Activated naive CD4-positive, alpha-beta T cell treated with anti-CD3 and anti-CD28 coated beads, Interleukin-2, amount 10 ng/mL, durations not matched to agents 7 days and 5 days (primary cell): Measurements from ENCODE around the gene ALPL.

ENCODE experiments used
- CTCF ChIA-PET: fragments of 350-600 bp; sonication (Branson Sonifier 250); formaldehyde crosslinking; loops from one replicate; lab custom pipeline; 2021; ENCODE audit warnings: antibody characterized with exemption; lab: Charles Lee
- DNase-seq: peaks from one replicate; pipeline ENCODE4 v3.0.0-alpha.2; 2020
- H3K27ac Mint-ChIP-seq: one replicate; pipeline ENCODE4 v1.8.0; 2021; ENCODE audit warnings: mild to moderate bottlenecking, moderate library complexity, mixed read lengths
- H3K27me3 Mint-ChIP-seq: one replicate; pipeline ENCODE4 v1.8.0; 2021; ENCODE audit warnings: mild to moderate bottlenecking, mixed read lengths
- H3K36me3 Mint-ChIP-seq: one replicate; pipeline ENCODE4 v1.8.0; 2021; ENCODE audit warnings: mixed read lengths
- H3K4me1 Mint-ChIP-seq: one replicate; pipeline ENCODE4 v1.8.0; 2021; ENCODE audit warnings: mixed read lengths
- H3K4me3 Mint-ChIP-seq: one replicate; pipeline ENCODE4 v1.8.0; 2021; ENCODE audit warnings: mild to moderate bottlenecking, moderate library complexity, mixed read lengths
- H3K9me3 Mint-ChIP-seq: one replicate; pipeline ENCODE4 v1.8.0; 2021; ENCODE audit warnings: mixed read lengths

ALPL gene

DNA sequence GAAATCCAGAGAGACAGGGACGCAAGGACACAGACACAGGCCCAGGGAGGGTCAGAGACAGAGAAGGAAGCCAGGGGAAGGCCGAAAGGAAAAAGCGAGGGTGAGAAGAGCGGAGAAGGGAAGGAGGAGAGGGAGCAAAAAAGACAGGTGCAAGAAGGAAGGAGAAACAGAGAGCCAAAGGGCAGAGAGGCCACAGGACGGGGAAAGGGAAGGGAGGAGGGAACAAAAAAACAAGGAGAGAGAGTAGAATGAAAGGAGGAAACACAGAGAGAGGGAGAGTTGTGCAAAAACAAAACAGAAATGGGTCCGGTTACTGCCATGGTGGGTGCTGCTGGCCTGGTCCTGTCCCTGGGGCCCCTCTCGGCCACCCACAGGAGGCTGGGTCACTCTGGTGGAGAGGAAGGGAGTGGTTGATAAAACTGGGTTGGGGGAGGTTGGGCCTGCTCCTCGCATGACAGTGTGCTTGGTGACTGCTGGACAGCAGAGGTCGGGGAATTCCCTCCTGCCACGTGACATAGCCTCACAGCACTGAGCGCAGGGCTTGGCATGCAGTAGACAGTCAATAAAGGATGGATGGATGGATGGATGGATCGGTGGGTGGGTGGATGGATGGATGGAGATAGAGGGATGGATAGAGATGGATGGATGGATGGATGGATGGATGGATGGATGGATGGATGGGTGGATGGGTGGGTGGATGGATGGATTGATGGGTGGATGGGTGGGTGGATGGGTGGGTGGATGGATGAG, 95.2 kb downstream of the ALPL start:
- Mint-ChIP-seq H3K4me3 (no peak overlapping the region), H3K36me3 (no peaks in the 10 kb centered on the region), H3K4me1 (peaks cover 9% of the 10 kb centered on the region), H3K9me3 (no peaks in the 10 kb centered on the region), H3K27me3 (peaks cover 17% of the 10 kb centered on the region), H3K27ac (no peak overlapping the region)
- CTCF ChIA-PET = no interaction called here
- no peak for DNase-seq

DNA sequence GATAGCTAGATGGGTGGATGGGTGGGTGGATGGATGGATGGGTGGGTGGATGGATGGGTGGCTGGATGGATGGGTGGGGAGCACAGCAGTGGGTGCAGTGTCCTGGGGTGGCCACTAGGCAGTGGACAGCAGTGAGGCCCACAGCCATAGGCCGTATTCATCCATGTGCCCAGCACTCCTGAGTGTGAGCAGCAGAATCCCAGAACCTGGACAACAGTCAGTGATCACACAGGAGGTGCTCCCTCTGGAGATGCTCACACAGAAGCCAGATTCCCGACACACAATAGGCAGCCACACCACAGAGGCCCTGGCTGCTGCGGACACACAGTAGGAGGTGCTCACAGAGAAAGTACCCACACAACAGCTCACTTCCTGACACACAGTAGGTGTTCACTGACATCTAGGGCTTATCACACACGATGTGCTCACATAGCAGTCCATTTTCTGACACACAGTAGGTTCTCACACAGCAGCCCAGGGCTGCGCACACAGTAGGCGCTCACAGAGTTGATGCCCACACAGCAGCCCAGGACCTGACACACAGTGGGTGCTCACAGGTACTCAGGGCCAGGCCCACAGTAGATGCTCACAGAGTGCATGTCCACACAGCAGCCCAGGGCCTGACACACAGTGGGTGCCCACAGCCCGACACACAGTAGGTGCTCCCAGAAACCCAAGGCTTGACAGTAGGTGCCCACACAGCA, 95.9 kb downstream of the ALPL start:
- CTCF ChIA-PET = no interaction called here
- Mint-ChIP-seq H3K36me3 (no peaks in the 10 kb centered on the region), H3K4me1 (peaks cover 9% of the 10 kb centered on the region), H3K9me3 (no peaks in the 10 kb centered on the region), H3K27me3 (peaks cover 25% of the 10 kb centered on the region), H3K27ac (no peak overlapping the region), H3K4me3 (no peak overlapping the region)
- no peak for DNase-seq

DNA sequence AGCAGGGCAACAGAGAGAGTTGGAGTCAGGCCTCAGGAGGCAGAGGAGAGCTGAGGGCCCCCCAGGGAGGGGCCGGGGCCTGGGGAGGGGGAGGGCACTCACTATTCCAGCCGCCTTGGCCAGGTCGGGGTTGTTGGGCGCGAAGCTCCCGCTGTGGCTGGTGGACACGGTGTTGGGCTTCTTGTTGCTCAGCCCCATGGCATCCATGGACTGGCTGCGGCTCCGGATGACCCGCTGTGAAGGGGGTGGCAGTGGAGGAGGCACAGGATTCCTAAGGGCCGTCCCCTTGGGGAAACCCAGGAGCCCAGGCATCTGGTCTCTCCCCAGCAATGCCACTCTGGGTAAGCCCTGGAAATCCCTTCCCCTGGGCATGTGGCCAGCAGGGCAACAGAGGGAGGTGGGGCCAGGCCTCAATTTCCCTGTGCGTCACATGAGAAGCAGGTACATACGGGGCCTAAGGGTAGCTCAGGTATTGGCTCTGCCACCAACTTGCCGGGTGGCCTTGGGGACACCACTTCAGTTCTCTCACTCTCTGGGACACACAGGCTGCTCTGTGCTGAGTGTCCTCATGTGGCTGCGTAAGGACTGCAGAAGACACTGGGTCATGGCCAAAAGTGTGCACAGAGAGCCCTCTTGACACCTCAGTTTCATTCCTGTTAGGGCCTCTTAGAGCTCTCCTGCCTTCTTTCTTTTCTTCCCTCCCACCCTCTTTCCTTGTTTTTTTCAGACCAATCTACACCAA, 96.9 kb downstream of the ALPL start:
- Mint-ChIP-seq H3K4me1 (peaks cover 9% of the 10 kb centered on the region), H3K36me3 (no peaks in the 10 kb centered on the region), H3K4me3 (no peak overlapping the region), H3K9me3 (no peaks in the 10 kb centered on the region), H3K27me3 (peaks cover 25% of the 10 kb centered on the region), H3K27ac (no peak overlapping the region)
- CTCF ChIA-PET = no interaction called here
- DNase-seq = no peak

DNA sequence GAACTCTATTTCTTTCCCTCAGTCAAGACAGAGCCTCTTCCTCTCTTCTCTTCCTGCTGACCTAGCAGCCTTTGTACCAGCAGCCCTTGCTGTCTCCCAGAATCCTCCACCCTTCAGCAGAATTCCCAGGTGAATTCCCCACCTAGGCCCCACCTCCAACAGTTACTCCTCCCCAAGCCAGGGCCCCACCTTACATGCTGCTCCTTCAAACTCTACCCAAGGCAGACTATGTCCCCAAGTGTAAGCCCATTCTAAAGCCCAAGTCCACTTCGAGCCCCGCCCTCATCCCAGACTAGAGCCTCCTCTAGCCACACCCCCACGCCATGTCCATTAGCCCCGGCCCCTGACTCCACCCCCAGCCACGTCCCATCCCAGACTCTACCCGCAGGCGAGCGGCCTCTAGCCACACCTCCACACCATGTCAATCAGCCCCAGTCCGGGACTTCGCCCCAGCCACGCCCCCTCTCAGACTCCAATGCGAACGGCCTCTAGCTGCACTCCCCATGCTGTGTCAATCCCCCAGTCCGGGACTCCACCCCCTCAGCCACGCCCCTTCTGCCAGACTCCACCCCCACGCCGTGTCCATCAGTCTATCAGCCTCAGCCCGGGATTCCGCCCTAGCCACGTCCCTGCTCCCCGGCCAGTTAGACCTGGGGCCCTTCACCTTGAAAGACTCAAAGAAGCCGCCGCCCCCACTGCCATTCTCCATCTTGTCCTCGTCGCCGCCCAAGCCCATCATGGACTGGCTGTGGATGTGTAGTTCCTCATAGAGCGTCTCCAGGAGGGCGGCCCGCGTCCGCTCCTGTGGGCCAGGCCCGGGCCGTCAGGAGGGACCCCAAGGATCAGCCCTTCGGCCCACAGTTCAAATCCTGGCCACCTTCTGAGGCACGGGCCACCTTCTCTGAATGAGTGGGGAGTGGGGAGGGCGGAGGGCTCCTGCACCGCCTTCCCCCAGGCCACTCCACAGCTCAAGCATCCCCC, 98.6 kb downstream of the ALPL start:
- DNase-seq = peak; percentile 56
- peaks cover 9% of the 10 kb centered on the region for H3K4me1 Mint-ChIP-seq
- H3K9me3 Mint-ChIP-seq = no peaks in the 10 kb centered on the region
- no peak overlapping the region for H3K27ac Mint-ChIP-seq
- CTCF ChIA-PET = no interaction called here
- H3K27me3 Mint-ChIP-seq = peaks cover 25% of the 10 kb centered on the region
- no peak overlapping the region for H3K4me3 Mint-ChIP-seq
- H3K36me3 Mint-ChIP-seq = no peaks in the 10 kb centered on the region

DNA sequence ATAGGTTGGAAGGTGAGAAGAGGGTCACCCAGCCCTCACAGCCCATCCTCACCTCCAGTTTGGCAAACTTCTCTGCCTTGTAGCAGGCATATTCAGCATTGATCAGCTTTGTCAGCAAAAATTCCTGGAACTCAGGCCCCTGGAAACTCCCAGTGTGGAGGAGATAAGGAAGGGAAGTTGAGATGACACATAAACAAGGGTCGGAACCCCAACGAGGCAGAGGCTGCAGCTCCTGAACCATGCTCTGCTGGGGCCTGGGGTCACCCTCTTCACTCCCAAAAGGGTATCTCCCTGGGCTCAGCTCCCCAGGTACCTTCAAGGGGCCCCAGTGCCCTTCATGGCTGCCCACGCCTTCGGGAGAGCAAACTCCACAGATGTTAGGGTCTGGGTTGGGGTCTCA, 99.6 kb downstream of the ALPL start:
- Mint-ChIP-seq H3K27me3 (peaks cover 28% of the 10 kb centered on the region), H3K9me3 (no peaks in the 10 kb centered on the region), H3K4me3 (no peak overlapping the region), H3K27ac (no peak overlapping the region), H3K4me1 (peaks cover 9% of the 10 kb centered on the region), H3K36me3 (no peaks in the 10 kb centered on the region)
- DNase-seq = no peak
- CTCF ChIA-PET = no interaction called here

DNA sequence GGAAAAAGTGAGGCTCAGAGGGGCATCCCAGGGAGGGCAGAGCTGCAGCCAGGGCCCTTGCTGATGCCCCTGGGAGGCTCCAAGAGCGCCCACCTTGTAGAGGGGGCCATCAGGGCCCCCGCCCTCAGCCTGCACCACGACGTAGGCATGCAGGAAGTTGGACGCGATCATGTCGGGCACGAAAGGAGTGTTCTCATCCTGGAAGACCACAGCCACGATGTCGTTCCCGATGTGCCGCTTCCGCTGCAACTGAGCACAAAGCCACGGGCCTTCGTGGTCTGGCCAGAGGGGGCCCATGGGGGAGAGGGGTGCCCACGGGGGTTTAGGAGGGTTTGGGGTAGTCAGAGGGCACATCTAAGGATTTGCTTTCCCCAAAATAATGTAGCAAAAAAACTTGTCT, 100.8 kb downstream of the ALPL start:
- CTCF ChIA-PET = no interaction called here
- no peak for DNase-seq
- Mint-ChIP-seq H3K9me3 (no peaks in the 10 kb centered on the region), H3K36me3 (no peaks in the 10 kb centered on the region), H3K4me1 (peaks cover 9% of the 10 kb centered on the region), H3K27me3 (peaks cover 28% of the 10 kb centered on the region), H3K4me3 (no peak overlapping the region), H3K27ac (no peak overlapping the region)

DNA sequence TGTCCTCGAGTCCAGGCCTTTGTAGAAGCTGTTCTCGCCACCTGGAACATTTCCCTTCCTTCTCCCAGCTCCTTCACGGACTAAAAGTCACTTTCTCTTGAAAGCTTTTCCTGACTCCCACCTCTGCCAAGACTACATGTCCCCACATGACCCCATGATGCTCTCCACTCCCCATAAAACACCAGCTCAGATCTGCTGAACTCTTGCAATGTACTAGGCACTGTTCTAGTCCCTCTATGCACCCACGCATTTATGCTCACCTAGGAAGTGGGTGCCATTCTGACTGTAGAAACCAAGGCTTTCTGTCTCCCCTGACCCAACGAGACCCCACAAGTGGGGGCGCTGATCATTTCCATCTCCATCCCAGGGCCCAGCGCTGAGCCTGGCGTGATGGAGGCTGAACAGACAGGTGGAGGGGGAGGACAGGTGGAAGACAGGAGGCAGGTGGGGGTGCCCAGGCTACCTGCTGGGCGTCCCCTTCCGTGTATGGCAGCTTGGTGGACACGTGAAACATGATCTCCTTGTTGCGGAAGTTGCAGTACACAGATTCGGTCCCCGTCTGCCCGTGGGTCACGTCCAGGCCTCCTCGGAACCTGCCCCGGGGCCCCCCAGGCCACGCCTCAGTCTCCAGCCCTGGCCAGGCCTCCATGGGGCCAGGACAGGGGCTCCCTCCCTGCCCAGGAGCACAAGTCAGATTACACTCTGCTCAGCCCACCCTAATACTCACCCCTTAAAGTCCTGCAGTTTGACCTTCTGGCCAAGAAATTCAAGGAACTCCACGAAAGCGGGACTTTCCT, 102.0 kb downstream of the ALPL start:
- Mint-ChIP-seq H3K4me1 (peaks cover 9% of the 10 kb centered on the region), H3K4me3 (no peak overlapping the region), H3K36me3 (no peaks in the 10 kb centered on the region), H3K9me3 (no peaks in the 10 kb centered on the region), H3K27ac (no peak overlapping the region), H3K27me3 (peaks cover 28% of the 10 kb centered on the region)
- CTCF ChIA-PET = interaction anchor here (0.5 kb wide), 1 partner anchor 395 kb away, joined by 3 read pairs; no protein-coding TSS in a partner anchor
- DNase-seq = no peak

DNA sequence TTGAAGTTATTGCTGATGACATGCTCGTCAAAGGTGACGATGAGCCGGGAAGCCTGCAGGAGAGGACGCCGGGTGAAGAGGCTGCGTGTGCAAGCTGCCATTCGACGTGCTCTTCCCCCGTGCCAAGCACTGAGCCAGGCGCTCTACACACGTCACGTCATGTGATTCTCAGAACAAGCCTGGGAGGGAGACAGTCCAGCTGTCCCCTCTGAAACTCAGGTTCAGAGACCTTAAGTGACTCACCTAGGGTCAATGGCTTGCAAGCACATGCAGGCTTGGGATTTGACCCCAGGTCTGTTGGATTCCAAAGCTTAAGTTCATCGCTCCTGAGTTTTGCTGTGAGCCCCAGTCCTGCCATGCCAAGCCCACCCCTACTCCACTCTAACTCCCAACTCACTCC, 102.8 kb downstream of the ALPL start:
- H3K9me3 Mint-ChIP-seq = no peaks in the 10 kb centered on the region
- CTCF ChIA-PET = no interaction called here

DNA sequence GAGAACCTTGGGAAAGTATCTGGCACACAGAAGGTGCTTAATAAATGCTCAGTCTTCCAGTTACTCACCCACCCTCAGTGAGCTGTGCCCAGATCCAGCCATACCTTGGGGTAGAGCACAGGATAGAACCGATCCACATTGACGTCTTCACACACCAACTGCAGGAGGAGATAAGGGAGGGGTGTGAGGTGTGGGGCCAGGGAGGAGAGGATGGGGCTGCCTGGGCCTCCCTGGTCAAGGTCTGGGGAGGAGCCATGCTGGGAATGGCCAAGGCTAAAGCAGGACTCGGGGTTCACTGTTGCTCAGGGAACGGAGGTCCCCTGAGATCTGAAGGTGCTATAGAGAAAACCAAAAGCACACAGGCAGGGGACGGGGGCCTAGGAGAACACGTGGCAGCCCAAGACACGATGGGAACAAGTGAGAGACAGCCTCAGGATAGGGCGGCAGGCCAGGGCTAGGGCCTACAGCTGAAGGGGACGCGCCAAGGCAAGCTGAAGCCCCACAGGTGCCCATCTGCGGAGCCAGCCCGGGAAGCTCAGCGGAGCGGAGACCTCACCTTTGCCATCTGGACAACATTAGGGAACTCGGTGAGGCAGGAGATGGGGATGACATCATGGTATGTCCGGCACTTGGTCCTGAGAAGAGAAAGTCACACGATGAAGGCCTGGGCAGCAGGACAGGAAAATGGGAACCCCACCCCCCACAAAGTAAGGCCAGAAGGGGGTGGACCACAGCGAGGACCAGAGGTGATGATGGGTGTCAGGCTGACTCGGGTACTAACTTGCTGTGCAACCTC, 104.0 kb downstream of the ALPL start:
- Mint-ChIP-seq H3K9me3 (no peaks in the 10 kb centered on the region), H3K27ac (no peak overlapping the region), H3K4me3 (no peak overlapping the region), H3K36me3 (no peaks in the 10 kb centered on the region), H3K27me3 (peaks cover 27% of the 10 kb centered on the region), H3K4me1 (no peaks in the 10 kb centered on the region)
- DNase-seq = no peak
- CTCF ChIA-PET = no interaction called here

More for the DNA sequence above, 102.8 kb downstream of the ALPL start:
- Mint-ChIP-seq H3K27me3 (peaks cover 30% of the 10 kb centered on the region), H3K36me3 (no peaks in the 10 kb centered on the region), H3K27ac (no peak overlapping the region), H3K4me1 (peaks cover 9% of the 10 kb centered on the region), H3K4me3 (no peak overlapping the region)
- no peak for DNase-seq

DNA sequence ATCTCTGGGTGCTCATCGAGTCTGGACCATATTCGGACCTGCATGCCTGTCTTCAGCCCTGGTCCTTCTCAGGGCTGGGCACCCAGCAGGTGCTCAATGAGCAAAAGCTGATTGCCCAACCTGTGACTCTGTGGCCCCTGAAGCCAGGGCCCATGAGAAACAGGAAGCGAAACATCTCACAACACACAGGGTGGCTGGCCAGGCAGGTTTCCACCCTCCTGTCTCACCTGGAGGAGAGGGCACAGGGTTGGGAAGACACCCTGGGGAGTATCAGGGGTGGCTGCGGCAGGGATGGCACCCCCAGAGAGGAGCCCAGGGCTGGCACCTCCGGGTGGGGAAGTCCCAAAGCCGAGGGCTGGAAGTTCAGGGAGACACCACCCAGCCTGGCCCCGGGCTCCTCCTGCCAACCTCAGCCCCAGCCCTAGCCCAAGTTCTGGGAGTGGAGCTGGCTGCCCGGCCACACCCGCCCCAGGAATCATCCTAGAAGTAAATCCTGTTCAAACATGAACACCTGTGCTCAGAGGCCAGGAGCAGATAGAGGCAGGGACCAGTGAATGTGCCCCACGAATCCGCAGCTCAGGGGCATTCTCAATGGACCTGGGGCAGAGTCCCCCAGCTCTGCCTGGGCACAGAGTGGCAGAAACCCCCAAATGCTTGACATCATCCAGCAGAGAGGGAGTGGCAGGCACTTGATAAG, 105.3 kb downstream of the ALPL start:
- no peak for DNase-seq
- Mint-ChIP-seq H3K27ac (no peak overlapping the region), H3K36me3 (no peaks in the 10 kb centered on the region), H3K4me1 (no peaks in the 10 kb centered on the region), H3K4me3 (no peak overlapping the region), H3K27me3 (peaks cover 31% of the 10 kb centered on the region), H3K9me3 (no peaks in the 10 kb centered on the region)
- CTCF ChIA-PET = no interaction called here

DNA sequence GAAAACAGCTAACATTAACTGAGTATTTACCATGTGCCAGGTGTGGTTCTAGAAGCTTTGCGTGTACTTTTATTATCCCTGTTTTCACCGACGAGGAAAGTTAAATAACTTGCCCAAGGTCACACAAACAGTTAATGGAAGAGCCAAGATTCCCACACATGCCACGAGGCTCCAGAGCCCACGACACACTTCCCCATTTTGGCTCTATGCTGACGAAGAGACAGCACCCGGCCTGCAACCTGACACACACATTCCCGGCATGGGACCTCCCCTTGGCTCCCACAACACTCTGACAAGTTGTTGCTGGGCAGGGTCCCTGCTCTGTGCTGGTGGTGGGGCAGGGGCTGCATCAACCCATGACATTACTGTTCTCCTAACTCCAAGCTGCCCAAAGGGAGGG, 107.1 kb downstream of the ALPL start:
- Mint-ChIP-seq H3K36me3 (no peaks in the 10 kb centered on the region), H3K9me3 (no peaks in the 10 kb centered on the region), H3K27me3 (peaks cover 35% of the 10 kb centered on the region), H3K4me3 (no peak overlapping the region), H3K27ac (no peak overlapping the region), H3K4me1 (peaks cover under 1% of the 10 kb centered on the region)
- DNase-seq = no peak
- CTCF ChIA-PET = no interaction called here

DNA sequence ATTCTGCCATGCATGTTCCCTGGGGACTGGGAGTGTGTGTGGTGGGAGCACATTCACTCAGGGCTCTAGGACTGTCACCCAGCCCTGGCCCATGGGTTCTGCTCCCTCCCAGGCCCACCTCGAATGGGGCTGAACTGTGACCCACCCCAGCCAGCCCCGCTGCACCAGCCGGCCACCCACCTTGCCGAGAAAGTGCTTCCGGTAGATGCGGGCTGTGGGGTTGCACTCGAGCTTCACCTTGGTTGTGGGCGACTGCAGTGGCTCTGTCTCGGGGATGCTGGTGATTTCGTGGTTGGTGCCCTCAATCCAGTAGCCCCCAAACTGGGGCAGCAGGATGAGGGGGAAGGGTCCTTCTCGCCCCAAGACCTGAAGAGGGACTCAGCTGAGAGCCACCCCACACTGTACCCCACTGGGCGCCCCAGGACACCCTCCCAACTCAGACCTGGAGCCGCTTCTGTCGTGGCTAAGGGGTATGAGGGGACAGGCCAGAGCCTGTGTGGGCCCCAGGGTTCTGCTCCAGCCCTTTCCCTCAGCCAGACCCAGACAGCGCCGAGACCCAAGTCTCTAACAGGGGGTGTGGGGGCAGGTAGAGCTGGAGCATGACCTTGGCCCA, 108.0 kb downstream of the ALPL start:
- Mint-ChIP-seq H3K27ac (no peak overlapping the region), H3K4me3 (no peak overlapping the region), H3K36me3 (no peaks in the 10 kb centered on the region), H3K27me3 (peaks cover 41% of the 10 kb centered on the region), H3K9me3 (no peaks in the 10 kb centered on the region), H3K4me1 (peaks cover 5% of the 10 kb centered on the region)
- CTCF ChIA-PET = no interaction called here
- no peak for DNase-seq
